Activated CD4-positive, alpha-beta T cell treated with anti-CD3 and anti-CD28 coated beads, Interleukin-2, amount 50 U/mL, for 1 hour (primary cell): Measurements from ENCODE around the gene SELPLG.
"Not testable (repeated sequence)": the region's sequence is repeated elsewhere in the genome, so short reads cannot be mapped to it uniquely, and the experiment has no call there.

Experiments
- DNase-seq: peaks from one replicate; pipeline ENCODE4 v3.0.0-alpha.2; 2020

Gene SELPLG

DNA sequence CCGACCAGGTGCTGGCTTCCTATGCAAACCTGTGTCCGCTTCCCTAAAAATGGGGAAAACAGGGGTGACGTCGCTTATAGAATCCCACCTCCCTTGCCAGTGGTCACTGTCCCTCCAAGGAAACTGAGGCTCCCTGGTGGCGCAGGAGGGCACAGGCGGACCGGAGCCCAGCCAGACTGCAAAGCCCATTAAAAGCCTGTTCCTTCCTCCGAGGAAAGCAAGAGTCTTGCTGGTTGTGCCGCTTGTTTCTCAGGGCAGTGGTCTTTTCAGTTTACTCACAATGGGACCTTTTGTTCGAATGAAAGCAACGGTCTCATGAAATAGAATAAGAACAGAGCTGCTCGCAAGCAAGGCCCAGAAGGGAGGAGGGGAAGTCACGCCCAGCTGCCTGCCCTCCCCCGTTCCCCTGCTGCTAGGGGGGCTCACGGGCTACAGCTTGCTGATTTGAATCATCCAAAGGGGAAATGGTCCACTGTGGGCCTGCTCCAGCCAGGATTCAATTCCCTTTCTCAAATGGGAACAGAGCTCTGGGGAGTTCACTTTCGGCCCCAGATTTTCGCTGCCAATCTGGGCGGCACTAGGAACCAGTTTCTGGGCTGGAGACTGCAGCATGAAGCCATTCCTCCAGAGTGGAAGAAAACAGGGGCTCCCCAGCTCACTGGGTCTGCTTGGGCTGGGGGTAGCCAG is 4.6 kb upstream of the SELPLG start:
- no peak for DNase-seq

DNA sequence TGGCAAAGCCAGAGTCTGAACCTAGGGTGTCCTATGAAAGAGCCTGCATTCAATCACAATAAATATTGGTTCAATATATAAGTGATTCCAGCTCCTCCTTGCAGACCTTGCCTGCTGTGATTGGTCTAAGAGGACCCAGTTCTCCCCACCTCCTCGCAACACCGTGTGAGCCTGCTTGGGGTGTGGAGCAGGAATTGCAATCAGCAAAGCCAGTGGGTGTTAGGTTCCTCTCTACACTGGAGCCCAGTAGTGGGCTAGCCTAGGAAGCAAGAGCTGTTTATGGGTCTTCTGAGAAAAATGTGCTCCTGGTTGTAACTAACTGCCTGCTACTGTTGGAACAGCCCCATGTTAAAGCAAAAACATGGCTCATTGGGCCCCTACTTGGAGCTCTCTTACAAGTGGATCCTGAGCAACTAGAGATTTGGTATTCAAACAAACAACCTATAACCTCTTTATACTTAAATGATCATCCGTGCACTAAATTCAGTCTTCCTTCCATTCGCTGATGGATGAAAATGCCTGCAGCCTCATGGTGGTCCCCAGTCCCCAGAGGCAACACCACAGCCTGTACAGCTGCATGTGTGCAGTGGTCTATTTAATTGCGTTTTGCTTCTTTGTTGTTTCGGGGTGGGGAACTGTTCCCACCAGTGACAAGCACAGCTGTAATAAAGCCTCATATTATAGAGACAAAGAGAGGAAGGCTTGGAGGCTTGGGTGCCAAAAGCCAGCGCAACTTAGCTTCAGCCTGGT is 3.7 kb upstream of the SELPLG start:
- DNase-seq: no peak

DNA sequence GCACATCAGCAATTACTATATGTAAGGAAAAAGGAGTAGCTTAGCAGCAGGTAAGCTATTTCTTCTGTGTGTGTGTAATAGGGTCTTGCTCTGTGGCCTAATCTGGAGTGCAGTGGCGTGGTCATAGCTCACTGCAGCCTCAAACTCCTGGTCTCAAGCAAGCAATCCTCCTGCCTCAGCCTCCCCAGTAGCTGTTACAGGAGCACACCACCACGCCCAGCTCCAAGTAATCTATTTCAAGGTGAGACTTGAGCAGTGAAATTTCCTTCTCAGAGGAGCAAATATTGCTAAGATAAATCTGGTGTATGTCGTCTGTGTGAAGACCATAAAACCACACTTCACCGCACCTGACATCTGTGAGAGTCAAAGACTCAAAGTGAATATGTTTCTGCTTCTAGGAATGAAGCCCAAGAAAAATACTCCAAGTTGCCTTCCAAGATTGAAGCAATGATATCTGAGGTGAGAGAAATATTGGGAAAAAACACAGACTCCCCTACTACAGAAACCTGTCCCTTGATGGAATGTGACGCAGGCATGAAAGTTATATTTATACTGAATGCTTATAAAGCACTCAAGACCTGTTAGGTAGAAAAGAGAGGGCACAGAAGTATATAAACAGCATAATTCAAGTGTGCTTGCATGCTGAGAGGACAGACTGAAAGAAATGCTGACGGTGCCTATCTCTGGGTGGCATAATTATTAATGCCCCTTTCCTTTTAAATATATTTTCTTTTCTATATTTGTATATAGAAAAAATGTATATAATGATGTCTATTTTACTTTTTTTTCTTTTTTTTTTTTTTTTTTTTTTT is 2.5 kb upstream of the SELPLG start:
- no peak for DNase-seq

DNA sequence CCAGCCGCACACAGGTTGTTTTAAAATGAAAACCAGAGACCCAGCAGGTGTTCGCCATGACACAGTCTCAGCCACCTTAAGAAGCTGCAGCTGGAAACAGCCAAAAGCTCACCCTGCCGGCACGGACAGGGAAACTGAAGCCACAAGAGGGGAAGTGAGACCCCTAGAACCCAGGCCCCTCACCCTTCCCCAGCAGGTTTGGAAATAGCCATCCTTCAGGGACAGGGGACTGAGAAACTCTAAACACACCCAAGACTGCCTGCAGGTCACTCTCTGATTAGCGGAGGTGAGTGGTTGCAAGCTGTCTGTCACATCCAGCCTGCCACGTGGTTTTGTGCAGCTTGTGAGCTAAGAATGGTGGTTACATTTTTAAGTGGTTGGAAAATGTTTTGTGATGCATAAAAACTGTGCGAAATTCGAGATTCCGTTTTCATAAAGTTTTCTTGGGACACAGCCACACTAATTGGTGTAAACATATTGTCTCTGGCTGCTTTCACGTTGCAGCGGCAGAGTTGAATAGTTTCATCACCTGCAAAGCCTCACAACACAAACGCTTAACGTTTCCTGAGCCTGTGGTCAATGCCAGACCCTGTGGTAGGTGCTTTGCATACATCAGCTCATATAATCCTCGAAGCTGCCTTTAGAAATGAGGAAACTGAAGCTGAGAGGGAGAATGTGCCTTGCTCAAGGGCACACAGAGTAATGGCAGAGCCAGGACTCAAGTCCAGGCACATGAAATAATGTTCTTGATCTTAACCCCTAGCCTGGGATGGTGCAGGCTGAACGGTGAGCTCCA is 1.7 kb upstream of the SELPLG start:
- DNase-seq: no peak

DNA sequence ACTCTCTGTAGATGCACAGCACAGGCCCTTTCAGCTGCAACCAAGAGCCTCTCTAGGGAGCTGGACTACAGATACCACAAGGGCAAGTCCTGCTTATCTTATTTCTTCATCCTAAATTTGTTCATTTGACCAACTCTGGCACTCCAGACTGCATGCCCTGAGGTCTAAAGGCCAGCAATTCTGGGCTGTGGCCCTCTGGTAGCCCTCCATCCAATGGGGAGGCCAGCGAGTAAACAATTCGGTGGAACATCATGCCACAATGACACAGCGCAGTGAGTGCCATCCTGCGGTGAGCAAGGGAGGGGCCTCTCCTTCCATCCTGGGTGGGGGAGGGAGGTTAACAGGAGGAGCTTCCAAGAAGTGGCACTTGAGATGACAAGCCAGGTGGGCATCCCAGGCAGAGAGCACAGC is 652 bp upstream of the SELPLG start:
- no peak for DNase-seq

DNA sequence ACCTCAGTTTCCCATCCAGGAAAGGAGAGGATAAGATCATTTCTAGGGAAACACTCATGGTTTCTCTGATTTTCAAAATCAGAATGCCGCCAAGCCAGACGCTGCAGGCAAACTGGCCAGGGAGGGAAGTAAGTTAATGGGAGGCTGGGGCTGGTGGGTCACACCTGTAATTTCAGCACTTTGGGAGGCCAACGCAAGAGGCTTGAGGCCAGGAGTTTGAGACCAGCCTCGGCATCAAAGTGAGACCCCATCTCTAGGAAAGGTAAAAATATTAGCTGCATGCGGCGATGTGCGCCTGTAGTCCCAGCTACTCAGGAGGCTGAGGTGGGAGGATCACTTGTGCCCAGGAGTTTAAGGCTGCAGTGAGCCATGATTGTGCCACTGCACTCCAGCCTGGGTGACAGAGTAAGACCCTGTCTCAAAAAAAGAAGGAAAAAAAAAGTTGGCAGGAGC is 587 bp downstream of the SELPLG start:
- no peak for DNase-seq

DNA sequence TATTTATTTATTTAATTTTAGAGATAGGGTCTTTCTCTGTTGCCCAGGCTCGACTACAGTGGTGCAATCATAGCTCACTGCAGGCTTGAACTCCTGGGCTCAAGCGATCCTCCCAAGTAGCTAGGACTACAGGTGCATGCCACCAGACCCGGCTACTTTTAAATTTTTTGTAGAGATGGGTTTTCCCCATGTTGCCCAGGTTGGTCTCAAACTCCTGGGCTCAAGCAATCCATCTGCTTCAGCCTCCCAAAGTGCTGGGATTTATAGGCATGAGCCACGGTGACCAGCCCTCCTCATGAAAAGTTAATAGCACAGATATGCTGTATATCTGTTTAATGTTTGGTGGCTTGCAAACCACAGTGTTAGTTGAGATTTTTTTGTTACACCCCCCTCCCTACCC is 2.4 kb downstream of the SELPLG start:
- not testable (repeated sequence) for DNase-seq

DNA sequence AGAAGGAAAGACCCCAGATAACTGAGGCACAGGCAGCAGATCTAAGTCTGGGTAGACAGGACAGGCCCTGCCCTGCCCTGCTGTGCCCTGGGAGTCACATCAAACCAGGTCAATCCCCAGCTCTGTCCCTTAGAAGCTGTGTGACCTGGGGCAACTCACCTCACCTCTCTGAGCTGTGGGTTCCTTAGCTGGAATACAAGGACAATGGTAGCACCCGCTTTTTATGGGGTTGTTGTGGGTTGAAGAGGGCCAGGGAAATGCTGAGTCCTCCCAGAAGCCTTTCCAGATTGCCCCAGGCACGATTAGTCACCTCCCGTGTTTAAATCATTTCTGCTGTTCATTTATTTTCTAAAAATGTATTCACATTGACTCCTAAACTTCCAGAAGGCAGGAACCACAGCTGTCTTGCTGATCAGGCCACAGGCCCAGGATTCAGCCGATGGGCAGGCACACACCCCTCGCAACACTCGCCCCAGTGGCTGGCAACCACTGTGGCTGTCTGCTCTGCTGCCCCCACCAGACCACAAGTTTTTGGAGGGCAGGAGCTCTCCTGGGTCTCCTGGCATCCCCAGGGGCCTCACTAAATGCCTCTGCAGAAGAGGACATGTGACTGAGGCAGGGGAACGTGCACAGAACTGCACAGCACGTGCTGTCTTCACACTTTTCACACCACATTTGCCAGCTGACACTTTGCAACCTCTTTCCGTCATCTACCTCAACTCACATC is 3.0 kb downstream of the SELPLG start:
- DNase-seq: no peak

DNA sequence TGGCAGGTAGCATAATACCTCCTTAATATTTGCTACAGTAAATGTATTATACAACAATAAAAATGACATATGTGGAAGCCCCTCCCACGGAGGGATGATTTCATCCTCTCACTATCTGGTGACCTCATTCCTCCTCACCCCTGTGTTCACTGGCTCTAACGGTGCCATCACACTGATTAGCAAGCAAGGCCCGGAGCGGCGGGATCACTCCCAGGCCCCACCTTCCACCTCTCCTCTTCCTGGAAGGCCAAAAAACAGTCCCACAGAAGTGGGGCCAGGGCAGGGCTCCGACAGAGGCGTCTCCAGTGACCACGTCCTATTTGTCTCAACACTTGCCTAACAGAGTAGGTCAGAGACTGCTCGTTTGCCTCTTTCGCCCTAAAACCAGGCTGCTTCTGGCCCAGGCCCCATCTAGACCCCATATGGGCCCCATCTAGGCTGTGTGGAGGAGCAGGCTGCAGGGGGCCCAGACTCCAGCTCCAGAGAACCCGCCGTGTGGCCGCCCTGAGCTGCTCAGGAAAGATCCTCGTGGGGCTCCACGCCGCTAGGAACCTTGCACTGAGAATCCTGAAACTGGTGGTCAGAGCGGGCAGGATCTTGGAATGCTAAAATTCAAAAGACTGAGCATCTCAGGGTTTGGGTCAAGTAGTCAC is 3.7 kb downstream of the SELPLG start:
- peak; percentile 47 for DNase-seq

DNA sequence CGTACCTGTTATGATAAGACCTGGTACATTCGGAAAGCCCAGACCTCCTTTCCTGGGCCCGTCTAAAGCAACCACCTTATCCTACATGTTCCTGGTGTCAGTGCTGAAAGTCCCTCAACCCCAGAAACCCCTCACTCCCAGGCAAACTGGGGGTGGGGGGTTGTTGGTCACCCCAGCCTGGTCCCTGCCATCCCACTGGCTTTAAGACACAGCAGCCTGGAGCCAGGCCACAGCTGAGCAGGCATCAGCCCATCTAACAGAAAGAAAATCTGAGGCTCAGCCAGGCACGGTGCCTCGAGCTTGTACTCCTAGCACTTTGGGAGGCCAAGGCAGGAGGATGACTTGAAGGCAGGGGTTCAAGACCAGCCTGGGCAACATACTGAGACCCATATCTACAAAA is 4.5 kb downstream of the SELPLG start:
- no peak for DNase-seq

DNA sequence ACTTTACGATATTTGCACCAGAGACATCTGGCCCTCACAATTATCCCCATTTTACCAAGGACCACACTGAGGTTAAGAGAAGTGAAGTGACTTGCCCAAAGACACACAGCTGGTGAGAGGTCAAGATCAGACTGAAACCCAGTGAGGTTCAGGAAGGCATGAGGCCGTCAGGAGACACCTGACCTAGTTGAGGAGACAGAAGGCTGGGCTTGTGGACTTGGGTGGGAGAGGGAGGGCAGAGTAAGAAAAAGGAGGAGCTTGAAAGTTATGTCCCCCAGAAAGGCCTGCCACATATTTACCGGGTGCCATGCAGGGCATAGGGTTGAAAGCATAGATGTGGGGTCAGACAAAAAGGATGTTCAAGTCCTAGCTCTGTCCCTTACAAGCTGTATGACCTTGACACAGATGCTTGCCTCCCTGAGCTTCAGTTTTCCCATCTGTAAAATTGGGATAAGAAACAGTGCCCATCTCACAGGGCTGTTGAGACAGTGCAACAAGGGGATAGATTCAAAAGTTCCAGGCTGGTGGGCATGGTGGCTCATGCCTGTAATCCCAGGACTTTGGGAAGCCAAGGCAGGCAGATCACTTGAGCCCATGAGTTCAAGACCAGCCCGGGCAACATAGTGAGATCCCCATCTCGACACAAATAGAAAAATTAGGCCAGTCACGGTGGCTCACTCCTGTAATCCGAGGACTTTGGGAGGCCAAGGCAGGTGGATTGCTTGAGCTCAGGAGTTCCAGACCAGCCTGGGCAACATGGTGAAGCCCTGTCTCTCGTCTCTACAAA is 6.4 kb downstream of the SELPLG start:
- DNase-seq: no peak

DNA sequence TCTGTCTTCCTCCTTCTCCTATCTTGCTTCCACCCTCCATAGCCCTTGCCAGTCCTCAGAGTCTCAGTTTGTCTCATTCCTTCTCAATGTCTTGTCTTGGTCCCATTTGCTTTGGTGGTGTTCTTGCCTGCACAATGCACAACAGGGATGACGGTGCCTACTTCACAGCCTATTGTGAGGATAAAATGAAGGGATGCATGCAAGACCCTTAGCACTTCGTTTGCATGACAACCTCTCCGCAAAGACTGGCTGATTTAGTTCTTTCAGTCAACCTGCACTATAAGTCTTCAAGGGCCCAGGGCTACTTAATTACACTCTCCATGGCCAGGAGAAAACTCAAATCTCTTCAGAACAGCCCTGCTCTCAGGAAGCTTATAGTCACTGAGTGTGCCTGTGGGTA is 8.5 kb downstream of the SELPLG start:
- DNase-seq: no peak

DNA sequence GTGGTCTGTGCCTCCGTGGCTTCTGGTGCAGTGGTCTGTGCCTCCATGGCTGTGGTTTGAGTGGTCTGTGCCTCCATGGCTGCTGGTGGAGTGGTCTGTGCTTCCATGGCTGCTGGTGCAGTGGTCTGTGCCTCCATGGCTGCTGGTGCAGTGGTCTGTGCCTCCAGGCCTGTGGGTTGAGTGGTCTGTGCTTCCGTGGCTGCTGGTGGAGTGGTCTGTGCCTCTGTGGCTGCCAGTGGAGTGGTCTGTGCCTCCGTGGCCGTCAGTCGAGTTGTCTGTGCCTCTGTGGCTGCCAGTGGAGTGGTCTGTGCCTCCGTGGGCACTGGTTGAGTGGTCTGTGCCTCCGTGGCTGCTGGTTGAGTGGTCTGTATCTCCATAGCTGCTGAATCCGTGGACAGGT is 10.1 kb downstream of the SELPLG start:
- no peak for DNase-seq

DNA sequence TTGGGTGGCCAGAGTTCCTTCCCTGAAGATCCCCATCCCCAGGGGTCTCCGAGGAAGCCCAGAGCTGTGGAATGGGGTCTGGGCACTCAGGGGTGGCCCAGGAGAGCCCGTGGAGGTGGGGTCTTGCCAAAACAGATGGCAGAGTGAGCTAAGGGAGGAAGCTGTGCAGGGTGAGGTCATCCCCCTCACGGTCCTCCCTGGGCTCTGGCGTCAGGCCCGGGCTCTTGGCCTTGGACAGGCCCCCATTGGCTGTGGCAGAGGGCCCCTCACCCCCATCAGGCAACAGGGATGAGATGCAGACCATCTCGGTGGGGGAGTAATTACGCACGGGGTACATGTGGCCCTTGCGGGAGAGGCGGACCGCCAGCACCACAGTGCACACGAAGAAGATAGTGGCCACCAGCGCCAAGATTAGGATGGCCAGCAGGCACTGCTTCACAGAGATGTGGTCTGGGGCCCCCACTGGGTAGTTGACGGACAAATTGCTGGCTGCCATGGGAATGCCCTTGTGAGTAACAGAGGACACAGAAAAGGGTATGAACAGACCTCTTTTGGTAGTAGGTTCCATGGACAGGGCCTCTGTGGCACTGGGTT is 10.7 kb downstream of the SELPLG start:
- DNase-seq: no peak

DNA sequence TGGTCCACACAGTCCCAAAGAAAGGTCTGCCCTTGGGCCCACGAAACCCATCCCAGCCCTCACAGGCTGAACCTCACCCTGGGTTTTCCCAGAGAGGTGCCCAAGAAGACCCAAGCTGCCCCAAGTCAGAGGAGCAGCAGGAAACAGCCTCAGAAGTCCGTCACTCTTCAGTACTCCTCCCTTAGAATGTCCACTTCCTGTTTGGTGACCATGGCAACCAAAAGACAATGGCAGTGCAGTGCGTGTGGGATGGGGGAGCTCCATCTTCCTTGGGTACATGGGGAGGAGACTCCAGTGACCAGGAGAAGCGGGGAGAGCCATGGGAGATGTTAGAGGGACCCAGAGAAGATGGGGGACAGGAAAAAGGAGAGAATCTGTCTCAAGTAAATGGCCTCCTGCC is 11.3 kb downstream of the SELPLG start:
- DNase-seq: no peak

DNA sequence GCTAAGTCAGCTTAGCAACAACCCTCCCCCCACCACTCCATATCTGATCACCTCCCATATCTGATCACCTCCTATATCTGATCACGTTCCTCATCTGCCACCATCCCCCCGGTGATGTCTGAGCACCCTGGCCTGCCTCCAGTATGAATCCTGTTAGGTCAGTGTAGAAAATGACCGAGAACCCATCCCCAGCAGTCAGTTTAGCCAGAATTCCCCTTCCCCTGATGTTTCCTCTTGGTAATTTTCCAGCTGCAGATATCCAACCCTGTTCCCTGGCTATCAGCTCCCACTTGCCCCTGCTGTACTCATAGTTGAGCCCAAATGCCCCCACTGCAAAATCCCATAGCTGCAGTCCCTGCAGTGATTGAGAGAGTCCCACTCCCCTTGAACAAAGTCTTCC is 12.5 kb downstream of the SELPLG start:
- no peak for DNase-seq

DNA sequence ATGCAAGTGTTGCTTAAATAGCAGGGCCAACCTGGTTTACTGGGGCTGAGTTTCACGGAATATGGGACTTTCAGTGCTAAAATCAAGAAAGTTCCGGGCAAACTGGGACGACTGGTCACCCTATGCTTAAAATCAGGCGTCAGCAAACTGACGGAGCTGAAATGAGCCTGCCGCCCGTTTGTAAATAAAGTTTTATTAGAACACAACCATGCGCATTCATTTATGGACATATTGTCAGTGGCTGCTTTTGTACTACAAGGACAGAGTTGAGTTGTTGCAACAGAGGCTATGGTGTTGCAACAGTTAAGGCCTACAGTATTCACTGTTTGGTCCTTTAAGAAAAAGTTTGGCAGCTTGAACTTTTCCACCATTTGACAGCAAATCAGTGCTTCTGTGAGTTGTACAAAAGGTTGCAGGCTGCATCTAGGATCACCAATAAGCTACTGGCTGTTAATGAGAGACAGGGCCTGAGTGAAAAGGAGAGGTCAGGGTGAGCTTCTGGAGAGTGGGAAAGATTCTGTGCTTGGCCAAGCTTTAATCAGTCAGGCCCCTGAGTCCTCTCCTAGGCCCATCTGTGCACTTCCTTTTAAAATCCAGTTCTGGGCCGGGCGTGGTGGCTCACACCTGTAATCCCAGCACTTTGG is 13.3 kb downstream of the SELPLG start:
- DNase-seq: no peak

DNA sequence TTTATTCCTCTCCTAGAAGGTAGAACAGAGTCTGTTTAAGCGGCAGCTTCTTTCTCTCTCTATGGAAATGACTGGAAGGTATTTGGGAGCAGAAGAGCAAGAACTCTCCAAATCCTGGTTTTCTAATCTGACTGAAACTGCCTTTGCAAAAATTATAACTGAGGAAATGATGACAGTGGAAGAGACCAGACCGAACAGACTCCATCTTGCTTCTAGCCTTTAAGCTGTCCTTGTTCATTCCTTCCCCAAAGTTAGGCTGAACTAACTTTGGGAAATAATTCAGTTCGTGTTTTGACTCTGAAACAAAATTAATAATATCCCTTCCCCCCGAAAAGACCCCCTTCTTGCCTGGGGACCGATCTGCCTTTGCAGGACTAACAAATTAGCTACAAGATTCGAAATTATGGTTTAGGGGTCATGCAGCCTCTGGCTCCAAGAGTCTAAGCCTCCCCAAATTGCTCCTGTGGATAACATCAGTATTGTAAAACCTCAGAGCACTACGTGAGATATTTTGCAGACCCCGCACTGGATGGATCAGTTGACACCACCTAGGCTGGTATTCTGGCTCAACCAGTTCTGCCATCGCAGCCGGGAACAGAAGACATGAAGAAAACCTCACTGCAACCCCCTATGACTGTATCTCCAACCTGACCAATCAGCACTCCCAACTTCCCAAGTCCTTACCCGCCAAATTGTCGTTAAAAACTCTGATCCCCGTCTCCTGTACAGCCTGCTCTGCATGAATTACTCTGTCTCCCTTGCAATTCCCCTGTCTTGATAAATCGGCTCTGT is 14.1 kb downstream of the SELPLG start:
- DNase-seq: no peak

DNA sequence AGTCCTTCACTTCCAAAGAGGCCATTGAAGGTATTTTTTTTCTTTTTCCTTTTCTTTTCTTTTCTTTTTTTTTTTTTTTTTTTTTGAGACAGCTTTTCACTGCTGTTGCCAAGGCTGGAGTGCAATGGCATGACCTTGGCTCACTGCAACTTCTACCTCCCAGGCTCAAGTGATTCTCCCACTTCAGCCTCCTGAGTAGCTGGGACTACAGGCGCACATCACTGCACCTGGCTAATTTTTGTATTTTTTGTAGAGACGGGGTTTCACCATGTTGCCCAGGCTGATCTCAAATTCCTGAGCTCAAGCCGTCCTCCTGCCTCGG is 14.8 kb downstream of the SELPLG start:
- not testable (repeated sequence) for DNase-seq
